K562 (cell line): ENCODE results near the gene KPRP. TPM values are rescaled to one million over a fixed set of nuclear protein-coding genes. Genes with fewer than 3 reads are reported as not detected.

Source experiments
- ATAC-seq: fragments of 200-7000 bp; cut with Tn5 transposase; 3 replicates; pipeline ENCODE4 v1.9.1; 2020; ENCODE audit warnings: moderate library complexity
- BruUV-seq: library from RNA; stranded (reverse); fragments of 400-500 nt; replicated peaks from 2 replicates; lab custom pipeline; 2021; lab: Mats Ljungman, UMichigan
- CTCF ChIA-PET: fragments of 300-600 bp; formaldehyde crosslinking; extraction: SDS; loops from one replicate; lab custom pipeline; 2021; ENCODE audit warnings: low intra/inter-chr PET ratio; lab: Yijun Ruan, JAX
- POLR2A ChIA-PET: fragments of 300-600, 350-650 bp; sonication (Branson Sonifier 250); formaldehyde crosslinking; extraction: SDS; loops from one replicate; lab custom pipeline; 2021; ENCODE audit warnings: antibody characterized with exemption, inconsistent platforms; lab: Yijun Ruan, JAX
- DNase-seq, 4 experiments: peaks; one replicate each; pipeline versions ENCODE4 v3.0.0 to v3.0.0-alpha.2; 2011 to 2018; ENCODE audit warnings: low spot score in 3 of 4, mixed read lengths in 3 of 4; ENCODE audit errors: extremely low read depth in 1 of 4
- FAIRE-seq: peaks from 2 replicates; lab custom pipeline; 2011; peaks lifted over from hg19 to GRCh38; lab: Jason Lieb, UNC
- H2AFZ ChIP-seq: 2 replicates; pipeline ENCODE4 v1.6.0; 2011; ENCODE audit warnings: low read depth, low read length, control low read depth, inconsistent platforms
- H3K27ac ChIP-seq: fragments of 200-600 bp; 3 replicates; pipeline ENCODE4 v1.8.0; 2011; ENCODE audit warnings: low read depth, mild to moderate bottlenecking, control low read depth, inconsistent platforms, low read length, moderate library complexity, mixed read lengths; ENCODE audit errors: extremely low read depth
- H3K27me3 ChIP-seq, 2 experiments: fragments of 300-600 bp in 1 of 2; 2 replicates in 1 of 2; 3 replicates in 1 of 2; pipeline versions ENCODE4 v1.6.0 to v1.8.0; 2011; ENCODE audit warnings: inconsistent platforms in 2 of 2, low read length in 2 of 2, mild to moderate bottlenecking in 1 of 2, mixed read lengths in 1 of 2, moderate library complexity in 1 of 2; ENCODE audit not compliant: control insufficient read depth in 2 of 2, insufficient read depth in 2 of 2
- H3K36me3 ChIP-seq: fragments of 300-600 bp; 3 replicates; pipeline ENCODE4 v1.8.0; 2011; ENCODE audit warnings: mild to moderate bottlenecking, low read length, inconsistent platforms; ENCODE audit not compliant: control insufficient read depth, insufficient read depth
- H3K4me1 ChIP-seq, 2 experiments: fragments of 200-600 bp in 1 of 2; replicated peaks in 1 of 2; 2 replicates in 1 of 2; 3 replicates in 1 of 2; pipeline versions ENCODE4 v1.5.1 to v1.8.0; 2011; ENCODE audit warnings: inconsistent platforms in 2 of 2, low read length in 2 of 2, mild to moderate bottlenecking in 1 of 2, mixed read lengths in 1 of 2, moderate library complexity in 1 of 2; ENCODE audit not compliant: control insufficient read depth in 2 of 2, insufficient read depth in 2 of 2
- H3K4me2 ChIP-seq: 2 replicates; pipeline ENCODE4 v1.6.1; 2011; ENCODE audit warnings: low read length, control low read depth, inconsistent platforms, mixed read lengths; ENCODE audit not compliant: insufficient read depth
- H3K4me3 ChIP-seq: fragments of 200-600 bp; sonication (generic), shearing (Covaris generic); 2 replicates; pipeline ENCODE4 v1.5.1; 2016; ENCODE audit warnings: control low read depth, inconsistent platforms
- H3K79me2 ChIP-seq: fragments of 200-600 bp; 3 replicates; pipeline ENCODE4 v1.8.0; 2011; ENCODE audit warnings: low read length, inconsistent platforms; ENCODE audit not compliant: control insufficient read depth, insufficient read depth
- H3K9ac ChIP-seq, 2 experiments: 2 replicates each; pipeline versions ENCODE4 v1.6.0 to v1.6.1; 2011; ENCODE audit warnings: low read depth in 2 of 2, low read length in 2 of 2, control low read depth in 1 of 2, inconsistent platforms in 1 of 2, mild to moderate bottlenecking in 1 of 2, mixed read lengths in 1 of 2; ENCODE audit not compliant: insufficient read depth in 1 of 2
- H3K9me1 ChIP-seq: one replicate; pipeline ENCODE4 v1.6.0; 2011; ENCODE audit warnings: inconsistent platforms, mild to moderate bottlenecking, low read length, moderate library complexity; ENCODE audit not compliant: control insufficient read depth, insufficient read depth
- H3K9me3 ChIP-seq: replicated peaks from 2 replicates; pipeline ENCODE4 v1.5.1; 2011; ENCODE audit warnings: low read depth, low read length, inconsistent platforms; ENCODE audit not compliant: control insufficient read depth, insufficient read depth
- H4K20me1 ChIP-seq: replicated peaks from 2 replicates; pipeline ENCODE4 v1.6.1; 2011; ENCODE audit warnings: low read length, inconsistent platforms, mixed read lengths; ENCODE audit not compliant: control insufficient read depth, insufficient read depth
- ZNF780A ChIP-seq: fragments of 250-450 bp; sonication (Bioruptor Pico); IDR thresholded peaks from 2 replicates; pipeline ENCODE4 v1.5.0; 2021; ENCODE audit warnings: mild to moderate bottlenecking
- WGBS: fragments of 100-300 bp; shearing (Covaris generic); methylation state at CpG from one replicate; pipeline ENCODE4 v1.1.6; 2016; ENCODE audit warnings: low coverage, mixed read lengths; ENCODE audit not compliant: insufficient coverage; ENCODE audit errors: missing lambda C conversion rate; 5-methylcytosine and 5-hydroxymethylcytosine counted together
- in situ Hi-C: fragments of 300-500 bp; cut with MboI; formaldehyde crosslinking; loops from 4 replicates; pipeline ENCODE4 v1.15.0; 2018; ENCODE audit warnings: inconsistent platforms, mixed read lengths
- intact Hi-C: fragments of 100-400 bp; cut with micrococcal nuclease; formaldehyde crosslinking; loops from 2 replicates; pipeline ENCODE4 v1.14.2; 2022
- polyA plus RNA-seq, 8 experiments: library from polyadenylated mRNA; depleted of rRNA in 4 of 8; stranded (reverse) in 5 of 8; unstranded in 3 of 8; fragments of >200 nt; fragmentation: Nextera tagmentation in 2 of 8; fragmentation: Illumina TruSeq in 1 of 8; extraction: Ambion mirVana in 2 of 8; extraction: Trizol in 1 of 8; gene quantifications; 2 replicates each; pipeline versions ENCODE4 v1.2.1 to v1.2.3, GENCODE V29; 2011 to 2014; ENCODE audit warnings: inconsistent platforms in 1 of 8, missing spikeins in 1 of 8
- total RNA-seq, 7 experiments: library from RNA; depleted of rRNA in 6 of 7; stranded (reverse); fragments of >200 nt in 6 of 7; fragmentation: Illumina TruSeq in 2 of 7; extraction: Trizol in 2 of 7; gene quantifications; 2 replicates each; pipeline versions ENCODE4 v1.2.1 to v1.2.3, GENCODE V29; 2011 to 2021; ENCODE audit warnings: low replicate concordance in 1 of 7
- TF ChIP-seq, protein P1 (sequence below): fragments of 450-650 bp; formaldehyde crosslinking; IDR thresholded peaks from 2 replicates; pipeline ENCODE4 v1.4.0; 2020; ENCODE audit warnings: mild to moderate bottlenecking, moderate library complexity
- TF ChIP-seq, protein P2 (sequence below): fragments of 450-650 bp; IDR thresholded peaks from 2 replicates; pipeline ENCODE4 v1.6.1; 2016; ENCODE audit warnings: antibody characterized with exemption

The KPRP gene
- total and polyA plus RNA-seq, 9 of the 15 experiments (the other 6 are each of a cell fraction or from before 2014, with no cell fraction given) = not detected

DNA sequence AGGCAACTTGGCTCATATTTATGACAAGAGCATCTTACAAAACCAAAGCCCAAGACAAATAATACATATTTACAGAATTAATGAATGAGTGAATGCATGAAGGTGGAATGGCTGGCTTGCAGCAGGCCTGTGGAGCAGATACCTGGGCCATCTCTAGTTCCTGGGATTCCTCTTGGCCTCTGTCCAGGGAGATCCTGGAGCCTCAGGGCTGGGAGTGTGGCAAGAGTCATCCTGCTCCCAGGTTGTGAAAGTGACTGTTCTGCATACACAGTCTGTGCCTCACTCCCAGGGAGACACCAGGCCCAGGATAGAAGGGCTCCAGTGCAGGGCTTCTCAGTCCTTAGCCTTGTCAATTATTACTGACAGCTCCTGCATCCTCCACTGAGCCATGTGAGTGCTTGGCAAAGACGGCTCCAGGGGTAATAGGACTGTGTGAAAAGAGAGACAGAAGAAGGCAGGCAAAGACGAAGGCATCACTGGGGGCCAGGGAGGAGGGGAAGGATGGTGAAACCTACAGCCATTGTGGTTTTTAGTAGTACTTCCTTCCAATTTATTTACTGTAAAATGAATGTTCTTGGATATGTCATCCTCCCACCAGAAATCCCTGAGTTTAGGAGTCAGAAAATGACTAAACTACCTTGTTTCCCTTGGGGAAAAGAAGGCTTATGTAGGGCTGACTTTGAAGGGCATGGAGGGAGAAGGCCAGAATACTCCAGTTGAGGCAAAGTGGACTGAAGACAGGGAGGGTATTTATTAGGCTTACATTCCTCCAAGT is 14.3 kb upstream of the KPRP start:
- CTCF ChIA-PET = no interaction called here

More for the DNA sequence above, 14.3 kb upstream of the KPRP start:
- no peaks in the 10 kb centered on the region for H3K79me2 ChIP-seq
- H2AFZ ChIP-seq = no peak overlapping the region
- no peaks in the 10 kb centered on the region for H3K36me3 ChIP-seq
- TF ChIP-seq, protein P1, sequence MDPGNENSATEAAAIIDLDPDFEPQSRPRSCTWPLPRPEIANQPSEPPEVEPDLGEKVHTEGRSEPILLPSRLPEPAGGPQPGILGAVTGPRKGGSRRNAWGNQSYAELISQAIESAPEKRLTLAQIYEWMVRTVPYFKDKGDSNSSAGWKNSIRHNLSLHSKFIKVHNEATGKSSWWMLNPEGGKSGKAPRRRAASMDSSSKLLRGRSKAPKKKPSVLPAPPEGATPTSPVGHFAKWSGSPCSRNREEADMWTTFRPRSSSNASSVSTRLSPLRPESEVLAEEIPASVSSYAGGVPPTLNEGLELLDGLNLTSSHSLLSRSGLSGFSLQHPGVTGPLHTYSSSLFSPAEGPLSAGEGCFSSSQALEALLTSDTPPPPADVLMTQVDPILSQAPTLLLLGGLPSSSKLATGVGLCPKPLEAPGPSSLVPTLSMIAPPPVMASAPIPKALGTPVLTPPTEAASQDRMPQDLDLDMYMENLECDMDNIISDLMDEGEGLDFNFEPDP (CRISPR knock-in tag) = no peak
- TF ChIP-seq, protein P2, sequence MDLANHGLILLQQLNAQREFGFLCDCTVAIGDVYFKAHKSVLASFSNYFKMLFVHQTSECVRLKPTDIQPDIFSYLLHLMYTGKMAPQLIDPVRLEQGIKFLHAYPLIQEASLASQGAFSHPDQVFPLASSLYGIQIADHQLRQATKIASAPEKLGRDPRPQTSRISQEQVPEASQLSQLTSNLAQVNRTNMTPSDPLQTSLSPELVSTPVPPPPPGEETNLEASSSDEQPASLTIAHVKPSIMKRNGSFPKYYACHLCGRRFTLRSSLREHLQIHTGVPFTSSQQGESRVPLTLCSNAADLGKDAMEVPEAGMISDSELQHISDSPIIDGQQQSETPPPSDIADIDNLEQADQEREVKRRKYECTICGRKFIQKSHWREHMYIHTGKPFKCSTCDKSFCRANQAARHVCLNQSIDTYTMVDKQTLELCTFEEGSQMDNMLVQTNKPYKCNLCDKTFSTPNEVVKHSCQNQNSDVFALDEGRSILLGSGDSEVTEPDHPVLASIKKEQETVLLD = no peak
- TF ChIP-seq ZNF780A (CRISPR knock-in tag) = no peak
- 0% methylated on average over 2 of the region's 2 CpGs for WGBS
- no peak overlapping the region for H3K4me2 ChIP-seq
- no peak overlapping the region for H3K9ac ChIP-seq
- H3K9me1 ChIP-seq = no peaks in the 10 kb centered on the region
- no peaks in the 10 kb centered on the region for H3K27me3 ChIP-seq
- no peak overlapping the region for H3K4me3 ChIP-seq
- intact Hi-C loops = loop anchor here (10.0 kb wide), 1 partner anchor 89 kb away; no protein-coding TSS in a partner anchor
- in situ Hi-C loops = no loop called here
- no peaks in the 10 kb centered on the region for H4K20me1 ChIP-seq
- ATAC-seq (no peak), DNase-seq (no peak), FAIRE-seq (no peak)
- H3K4me1 ChIP-seq = no peaks in the 10 kb centered on the region
- POLR2A ChIA-PET = no interaction called here
- no TSS peak for BruUV-seq
- no peaks in the 10 kb centered on the region for H3K9me3 ChIP-seq
- no peak overlapping the region for H3K27ac ChIP-seq
